ENCODE measurements around the gene SP9.

The SP9 gene

DNA sequence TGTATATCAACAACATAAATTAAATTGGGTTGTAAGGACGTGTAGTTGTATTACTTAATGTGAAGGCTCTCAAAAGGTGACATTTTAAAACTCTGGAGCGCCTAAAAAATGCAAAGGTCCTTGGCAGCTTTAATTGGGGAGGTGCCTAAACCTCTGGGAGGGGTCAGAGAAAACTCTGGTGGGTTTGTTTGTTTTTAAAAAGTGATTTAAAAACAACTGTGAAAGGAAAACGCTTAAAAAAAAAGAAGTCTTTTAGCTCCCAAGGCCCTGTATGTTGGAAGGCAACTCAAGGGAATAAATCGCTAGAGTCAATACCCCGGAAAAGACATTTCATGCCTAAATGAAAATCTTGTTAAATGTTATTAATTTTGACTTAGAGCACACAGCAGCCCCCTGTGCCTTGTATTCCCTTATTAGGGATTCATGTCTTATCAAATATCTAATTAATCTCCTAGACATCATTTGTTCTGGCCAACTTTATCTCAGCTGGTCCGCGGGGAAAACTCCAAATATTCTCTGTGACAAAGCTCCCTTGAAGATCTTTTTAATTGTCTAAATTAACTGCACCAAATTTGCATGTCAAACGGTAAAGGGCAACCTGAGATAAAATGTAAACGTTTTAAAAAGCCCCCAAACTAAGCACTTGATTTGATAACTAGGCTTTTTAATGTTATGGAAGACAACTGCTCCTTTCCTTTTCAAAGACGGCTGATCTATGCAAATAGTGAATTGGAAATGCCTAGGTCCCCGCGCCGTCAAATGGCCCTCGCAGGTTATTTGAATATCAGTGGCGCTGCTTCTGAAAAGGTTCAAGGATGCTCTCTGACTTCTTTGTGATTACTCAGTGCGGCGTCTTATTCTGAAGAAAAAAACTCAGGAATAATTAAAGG is 4.2 kb downstream of the SP9 start:
- H3K4me3 ChIP-seq (ENCODE audit: low read depth, low read length): no peak overlapping the region
- TF ChIP-seq, protein P1, sequence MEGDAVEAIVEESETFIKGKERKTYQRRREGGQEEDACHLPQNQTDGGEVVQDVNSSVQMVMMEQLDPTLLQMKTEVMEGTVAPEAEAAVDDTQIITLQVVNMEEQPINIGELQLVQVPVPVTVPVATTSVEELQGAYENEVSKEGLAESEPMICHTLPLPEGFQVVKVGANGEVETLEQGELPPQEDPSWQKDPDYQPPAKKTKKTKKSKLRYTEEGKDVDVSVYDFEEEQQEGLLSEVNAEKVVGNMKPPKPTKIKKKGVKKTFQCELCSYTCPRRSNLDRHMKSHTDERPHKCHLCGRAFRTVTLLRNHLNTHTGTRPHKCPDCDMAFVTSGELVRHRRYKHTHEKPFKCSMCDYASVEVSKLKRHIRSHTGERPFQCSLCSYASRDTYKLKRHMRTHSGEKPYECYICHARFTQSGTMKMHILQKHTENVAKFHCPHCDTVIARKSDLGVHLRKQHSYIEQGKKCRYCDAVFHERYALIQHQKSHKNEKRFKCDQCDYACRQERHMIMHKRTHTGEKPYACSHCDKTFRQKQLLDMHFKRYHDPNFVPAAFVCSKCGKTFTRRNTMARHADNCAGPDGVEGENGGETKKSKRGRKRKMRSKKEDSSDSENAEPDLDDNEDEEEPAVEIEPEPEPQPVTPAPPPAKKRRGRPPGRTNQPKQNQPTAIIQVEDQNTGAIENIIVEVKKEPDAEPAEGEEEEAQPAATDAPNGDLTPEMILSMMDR (IDR thresholded peaks at IDR 0.05; ENCODE audit: borderline replicate concordance, insufficient read depth, low read depth, low read length): no peak

DNA sequence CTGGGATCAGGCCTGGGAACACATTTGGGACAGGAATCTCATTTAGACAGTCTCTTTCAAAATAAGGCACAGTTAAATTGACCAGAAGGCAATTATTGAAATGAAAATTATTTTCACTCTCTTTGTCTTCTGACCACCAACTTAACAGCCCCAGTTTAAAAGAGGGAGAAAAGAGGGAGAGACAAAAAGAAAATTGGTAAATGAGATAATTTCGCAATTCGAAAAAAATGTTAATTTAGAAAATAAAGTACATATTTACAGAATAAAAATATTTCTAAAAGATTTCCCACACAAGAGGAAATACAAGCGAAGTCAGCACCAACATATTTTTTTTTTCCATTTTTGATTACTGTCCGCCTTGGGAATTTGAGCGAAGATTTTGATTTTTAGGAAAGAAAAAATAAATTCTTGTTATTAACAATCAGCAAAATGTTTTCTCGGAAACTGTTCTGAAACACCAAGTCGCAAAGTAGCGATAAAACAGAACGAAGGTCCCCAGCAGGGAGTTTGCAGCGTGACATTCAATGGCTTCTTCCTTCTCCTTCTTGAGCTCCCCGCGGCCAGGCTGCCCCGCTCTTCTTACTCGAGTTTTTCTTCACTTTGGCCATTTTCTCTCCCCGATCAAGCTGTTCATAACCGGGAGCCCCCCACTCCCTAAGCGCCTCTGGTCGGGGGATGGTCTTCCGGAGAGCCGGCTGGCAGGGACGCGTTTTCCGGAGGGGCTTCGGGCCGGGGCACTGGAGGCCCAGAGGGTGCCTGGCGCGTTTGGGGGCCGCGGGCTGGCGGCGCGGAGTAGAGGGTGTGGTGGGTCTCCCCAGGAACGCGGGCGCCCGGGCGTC is 5.0 kb downstream of the SP9 start:
- H3K4me3 ChIP-seq (ENCODE audit: low read depth, low read length): no peak overlapping the region
- TF ChIP-seq, protein P1 (IDR thresholded peaks at IDR 0.05; ENCODE audit: borderline replicate concordance, insufficient read depth, low read depth, low read length): no peak

DNA sequence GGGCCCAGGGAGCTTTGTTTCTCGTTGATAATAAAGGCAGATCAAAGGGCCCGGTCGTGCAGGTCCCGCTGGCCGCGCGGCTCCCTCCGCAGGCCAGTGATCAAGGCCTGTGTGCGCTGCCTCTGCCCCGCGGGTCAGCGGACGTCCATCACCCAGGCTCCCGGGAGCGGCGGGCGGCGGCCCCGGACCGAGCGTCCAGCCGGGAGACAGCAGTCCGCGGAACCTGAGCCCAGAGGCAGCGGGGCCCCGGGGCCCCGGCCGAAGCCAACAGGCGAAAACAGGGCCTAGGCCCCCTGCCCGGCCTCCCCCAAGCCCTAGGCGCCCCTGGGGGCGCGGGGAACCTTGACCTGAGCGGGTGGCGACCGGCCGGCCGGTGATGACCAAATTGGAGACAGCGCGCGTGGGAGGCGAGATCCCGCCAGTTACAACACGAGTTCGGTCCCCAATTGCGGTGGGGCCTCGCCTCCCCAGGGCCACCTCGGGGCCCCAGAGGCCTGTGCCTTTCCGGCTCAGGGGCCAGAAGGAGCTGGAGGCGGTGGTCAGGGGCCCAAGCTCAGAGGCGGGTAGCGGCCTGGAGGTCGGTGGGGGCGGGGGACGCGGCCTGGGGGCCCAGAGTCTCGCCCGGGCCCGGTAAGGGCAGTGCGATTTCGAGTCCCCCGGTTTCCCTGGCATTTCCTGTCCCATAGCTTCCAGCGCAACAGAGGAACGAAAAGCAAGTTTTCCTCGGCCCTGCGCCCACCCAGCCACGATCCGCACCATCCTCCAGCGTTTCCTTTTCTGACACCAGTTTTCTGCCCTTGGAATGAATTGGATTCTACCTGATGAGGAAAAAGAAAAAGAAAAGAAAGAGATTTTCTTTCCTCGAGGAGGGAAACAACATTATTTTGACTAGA is 5.9 kb downstream of the SP9 start:
- no peak overlapping the region for H3K4me3 ChIP-seq (ENCODE audit: low read depth, low read length)
- TF ChIP-seq, protein P1 (IDR thresholded peaks at IDR 0.05; ENCODE audit: borderline replicate concordance, insufficient read depth, low read depth, low read length): no peak

DNA sequence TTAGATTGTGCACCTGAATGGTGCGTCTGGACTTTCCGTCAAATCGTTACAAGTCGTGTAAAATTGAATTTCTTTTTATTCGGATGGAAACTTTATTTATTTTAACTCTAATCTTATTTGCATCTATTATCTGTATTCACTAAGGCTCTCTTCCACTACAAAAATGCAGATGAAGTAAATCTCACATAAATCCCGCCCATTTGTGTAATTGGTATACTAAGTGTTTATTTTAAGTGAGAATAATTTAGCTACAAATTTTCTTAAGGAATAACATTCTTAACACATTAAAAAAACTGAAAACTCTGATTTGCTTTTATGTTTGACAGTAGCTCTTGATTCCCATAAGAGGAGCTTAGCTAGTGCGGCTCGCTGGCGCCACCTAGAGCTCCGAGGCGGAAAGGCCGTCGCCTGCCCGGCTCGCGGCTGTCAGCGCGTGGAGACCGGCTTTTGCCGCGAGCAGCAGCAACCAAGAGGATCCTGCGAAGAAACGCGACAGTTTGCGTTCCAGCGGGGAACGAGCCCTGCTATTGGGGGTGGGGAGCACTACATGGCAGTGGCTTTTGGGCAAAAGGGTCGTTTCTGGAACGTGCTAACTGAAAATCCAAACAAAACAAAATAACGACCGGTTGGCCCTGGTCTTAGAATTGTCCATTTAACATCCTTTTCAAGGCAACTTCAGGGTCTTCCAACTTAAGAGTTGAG is 6.7 kb downstream of the SP9 start:
- TF ChIP-seq, protein P1 (IDR thresholded peaks at IDR 0.05; ENCODE audit: borderline replicate concordance, insufficient read depth, low read depth, low read length): peak; percentile 99
- no peak overlapping the region for H3K4me3 ChIP-seq (ENCODE audit: low read depth, low read length)

DNA sequence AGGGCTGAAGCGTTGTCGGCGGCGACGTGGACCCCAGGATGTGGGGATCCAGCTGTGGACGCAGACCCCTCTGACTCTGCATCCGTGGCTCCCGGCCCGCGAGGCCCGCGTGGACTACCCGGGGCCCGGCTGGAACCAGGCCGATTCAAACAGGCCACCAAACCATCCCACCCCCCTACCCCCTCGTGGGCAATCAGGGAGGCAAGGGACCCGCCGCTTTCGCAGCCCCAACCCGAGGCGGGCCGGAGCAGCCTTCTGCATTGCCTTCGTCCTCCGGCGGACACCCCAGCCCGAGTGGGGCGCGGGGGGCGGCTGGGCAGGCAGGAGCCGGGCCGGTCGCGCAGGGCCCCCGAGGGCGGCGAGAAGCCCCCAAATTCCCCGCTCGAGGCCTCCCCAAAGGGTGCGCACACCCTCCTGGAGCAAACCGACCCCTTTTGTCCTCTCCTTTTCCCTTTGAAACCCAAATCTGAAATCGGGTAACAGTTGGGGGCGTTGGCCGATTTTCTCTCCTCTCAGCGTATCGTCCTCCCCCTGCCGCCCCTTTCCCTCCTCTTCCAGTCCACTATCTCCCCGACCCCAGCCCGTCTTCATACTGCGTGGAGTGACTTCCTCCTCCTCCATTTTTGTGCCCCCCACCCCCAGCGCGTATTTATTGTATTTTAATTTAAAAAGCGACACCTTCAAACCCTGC is 7.4 kb downstream of the SP9 start:
- peak overlapping the region; percentile 1 for H3K4me3 ChIP-seq (ENCODE audit: low read depth, low read length)

More for the DNA sequence above, 7.4 kb downstream of the SP9 start:
- TF ChIP-seq, protein P1 (IDR thresholded peaks at IDR 0.05; ENCODE audit: borderline replicate concordance, insufficient read depth, low read depth, low read length): no peak
